Measurements from ENCODE around the gene HIVEP3.

- no peak for TF ChIP-seq MAX (IDR thresholded peaks at IDR 0.05)
- TF ChIP-seq EP300 (IDR thresholded peaks at IDR 0.05; ENCODE audit: borderline replicate concordance), result no peak
- no peak for TF ChIP-seq CEBPB (IDR thresholded peaks at IDR 0.05)
- TF ChIP-seq USF1 (IDR thresholded peaks at IDR 0.05), result no peak
- TF ChIP-seq REST (IDR thresholded peaks at IDR 0.05; ENCODE audit: low read depth), result no peak
- no peak for TF ChIP-seq ZBTB7A (IDR thresholded peaks at IDR 0.05; ENCODE audit: low read depth)
- TF ChIP-seq TCF12 (IDR thresholded peaks at IDR 0.05; ENCODE audit: low read depth), result no peak
- no peak for TF ChIP-seq YY1 (IDR thresholded peaks at IDR 0.05; ENCODE audit: low read depth)
- no peak for TF ChIP-seq FOXM1 (IDR thresholded peaks at IDR 0.05; ENCODE audit: borderline replicate concordance, low read depth)
- no peak for TF ChIP-seq CREB1 (IDR thresholded peaks at IDR 0.05; ENCODE audit: low read depth)
- no peak for TF ChIP-seq TEAD4 (IDR thresholded peaks at IDR 0.05)
- TF ChIP-seq RAD21 (IDR thresholded peaks at IDR 0.05; ENCODE audit: low read depth), result no peak
Measured at GRCh38 chr1:41612953-41613352, 305.8 kb downstream of the HIVEP3 start.
